Left ventricle myocardium inferior (tissue), 1 donor: ENCODE results near the gene RGS7. TPM values are rescaled to one million over a fixed set of nuclear protein-coding genes. Genes with fewer than 3 reads are reported as not detected.
"Not testable (repeated sequence)": the region's sequence is repeated elsewhere in the genome, so short reads cannot be mapped to it uniquely, and the experiment has no call there.

Experiments used
- DNase-seq: peaks from one replicate; pipeline ENCODE4 v3.0.0-alpha.2; 2020
- H3K27ac ChIP-seq: fragments of 200-600 bp; replicated peaks from 2 replicates; pipeline ENCODE4 v1.8.0; 2021
- H3K27me3 ChIP-seq: fragments of 200-600 bp; 2 replicates; pipeline ENCODE4 v1.8.0; 2021; ENCODE audit warnings: low read depth
- H3K36me3 ChIP-seq: fragments of 200-600 bp; 2 replicates; pipeline ENCODE4 v1.8.0; 2021
- H3K4me1 ChIP-seq: fragments of 200-600 bp; 2 replicates; pipeline ENCODE4 v1.8.0; 2021
- H3K4me3 ChIP-seq: fragments of 200-600 bp; 2 replicates; pipeline ENCODE4 v1.8.0; 2021; ENCODE audit warnings: mild to moderate bottlenecking, moderate library complexity
- H3K9me3 ChIP-seq: fragments of 200-600 bp; replicated peaks from 2 replicates; pipeline ENCODE4 v1.8.0; 2021
- intact Hi-C: fragments of 100-400 bp; cut with micrococcal nuclease; formaldehyde crosslinking; loops from one replicate; pipeline ENCODE4 v1.11.0; 2022
- total RNA-seq: library from RNA; stranded (reverse); fragmentation: NEBNext Ultra II Directional; extraction: Animal tissue kit (Norgen Biotek cat#: 25700); gene quantifications from one replicate; pipeline ENCODE4 v1.2.1, GENCODE V29; 2021
- TF ChIP-seq, protein P1 (sequence below): fragments of 200-600 bp; IDR thresholded peaks from 2 replicates; pipeline ENCODE4 v1.8.0; 2021; ENCODE audit warnings: antibody characterized with exemption, mild to moderate bottlenecking, borderline replicate concordance
- donor health status: DM: no; HTN: yes; CAD: no; lungs with severe emphysema.

The RGS7 gene
- total RNA-seq, 1 donor from 2014 or later: not detected

DNA sequence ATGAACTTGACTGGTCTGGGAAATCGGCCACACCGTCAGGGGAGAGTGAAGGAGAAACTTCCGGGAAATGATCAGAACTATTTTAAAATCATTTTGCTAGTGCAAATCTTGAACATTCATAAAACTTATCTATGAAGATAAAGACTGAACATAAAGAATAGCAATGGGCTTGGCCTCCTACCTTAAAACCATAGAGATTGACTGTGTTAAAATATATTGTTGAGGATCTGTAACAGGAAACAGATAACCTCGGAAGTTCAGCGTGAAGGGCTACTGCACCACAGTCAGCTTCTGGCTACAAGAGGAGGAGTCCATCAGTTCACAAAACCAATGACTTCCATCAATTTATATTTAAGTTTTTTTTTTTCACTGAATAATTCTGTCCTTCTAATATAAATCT, 127.3 kb downstream of the RGS7 start:
- H3K27me3 ChIP-seq: no peaks in the 10 kb centered on the region
- H3K9me3 ChIP-seq: peaks cover under 1% of the 10 kb centered on the region
- H3K27ac ChIP-seq: no peak overlapping the region
- DNase-seq: no peak
- H3K4me3 ChIP-seq: no peak overlapping the region
- no peaks in the 10 kb centered on the region for H3K36me3 ChIP-seq
- H3K4me1 ChIP-seq: no peaks in the 10 kb centered on the region
- TF ChIP-seq, protein P1, sequence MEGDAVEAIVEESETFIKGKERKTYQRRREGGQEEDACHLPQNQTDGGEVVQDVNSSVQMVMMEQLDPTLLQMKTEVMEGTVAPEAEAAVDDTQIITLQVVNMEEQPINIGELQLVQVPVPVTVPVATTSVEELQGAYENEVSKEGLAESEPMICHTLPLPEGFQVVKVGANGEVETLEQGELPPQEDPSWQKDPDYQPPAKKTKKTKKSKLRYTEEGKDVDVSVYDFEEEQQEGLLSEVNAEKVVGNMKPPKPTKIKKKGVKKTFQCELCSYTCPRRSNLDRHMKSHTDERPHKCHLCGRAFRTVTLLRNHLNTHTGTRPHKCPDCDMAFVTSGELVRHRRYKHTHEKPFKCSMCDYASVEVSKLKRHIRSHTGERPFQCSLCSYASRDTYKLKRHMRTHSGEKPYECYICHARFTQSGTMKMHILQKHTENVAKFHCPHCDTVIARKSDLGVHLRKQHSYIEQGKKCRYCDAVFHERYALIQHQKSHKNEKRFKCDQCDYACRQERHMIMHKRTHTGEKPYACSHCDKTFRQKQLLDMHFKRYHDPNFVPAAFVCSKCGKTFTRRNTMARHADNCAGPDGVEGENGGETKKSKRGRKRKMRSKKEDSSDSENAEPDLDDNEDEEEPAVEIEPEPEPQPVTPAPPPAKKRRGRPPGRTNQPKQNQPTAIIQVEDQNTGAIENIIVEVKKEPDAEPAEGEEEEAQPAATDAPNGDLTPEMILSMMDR: no peak
- intact Hi-C loops: no loop called here

DNA sequence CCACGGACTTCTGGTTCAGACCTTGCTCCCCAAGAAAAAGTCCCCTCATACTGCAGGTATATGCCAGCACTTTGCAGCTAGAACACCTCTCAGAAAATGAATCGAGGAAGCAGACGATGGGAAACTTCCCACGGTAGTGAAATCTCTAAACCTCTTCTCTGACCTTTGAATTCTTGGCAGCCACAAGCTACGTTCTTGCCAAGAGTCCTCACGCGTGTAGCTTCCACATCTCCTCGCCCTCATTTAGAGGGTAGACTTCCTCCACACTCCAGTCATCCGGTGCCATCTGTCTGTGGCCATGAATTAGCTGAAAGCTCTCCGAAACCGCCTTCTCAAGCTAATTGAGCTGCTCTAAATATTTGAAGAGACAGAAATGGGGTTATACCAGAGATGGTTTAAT, 127.8 kb downstream of the RGS7 start:
- H3K27ac ChIP-seq: no peak overlapping the region
- peaks cover 5% of the 10 kb centered on the region for H3K9me3 ChIP-seq
- intact Hi-C loops: no loop called here
- no peak overlapping the region for H3K4me3 ChIP-seq
- no peaks in the 10 kb centered on the region for H3K27me3 ChIP-seq
- H3K36me3 ChIP-seq: no peaks in the 10 kb centered on the region
- H3K4me1 ChIP-seq: no peaks in the 10 kb centered on the region
- DNase-seq: no peak
- TF ChIP-seq, protein P1: no peak

DNA sequence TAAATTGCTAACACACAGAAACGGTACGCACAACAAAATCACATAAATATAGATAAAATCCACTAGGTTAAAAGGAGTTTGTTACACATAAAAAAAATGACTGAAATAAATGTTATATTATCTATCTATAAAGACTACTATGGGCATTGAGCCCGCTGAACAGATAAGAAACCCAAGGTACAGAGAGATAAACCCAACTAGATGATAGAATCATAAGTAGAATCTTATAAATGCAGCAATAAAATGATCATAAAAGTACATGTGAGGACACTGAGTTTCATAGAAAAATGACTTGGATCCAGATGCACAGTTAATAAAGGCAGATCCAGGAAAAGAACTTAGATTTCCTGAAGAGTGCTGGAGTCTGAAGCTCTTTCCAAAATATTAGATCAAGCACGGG, 128.7 kb downstream of the RGS7 start:
- H3K4me3 ChIP-seq: no peak overlapping the region
- intact Hi-C loops: no loop called here
- H3K4me1 ChIP-seq: no peaks in the 10 kb centered on the region
- H3K36me3 ChIP-seq: no peaks in the 10 kb centered on the region
- TF ChIP-seq, protein P1: no peak
- H3K27me3 ChIP-seq: no peaks in the 10 kb centered on the region
- no peak for DNase-seq
- H3K9me3 ChIP-seq: peaks cover 12% of the 10 kb centered on the region
- no peak overlapping the region for H3K27ac ChIP-seq

DNA sequence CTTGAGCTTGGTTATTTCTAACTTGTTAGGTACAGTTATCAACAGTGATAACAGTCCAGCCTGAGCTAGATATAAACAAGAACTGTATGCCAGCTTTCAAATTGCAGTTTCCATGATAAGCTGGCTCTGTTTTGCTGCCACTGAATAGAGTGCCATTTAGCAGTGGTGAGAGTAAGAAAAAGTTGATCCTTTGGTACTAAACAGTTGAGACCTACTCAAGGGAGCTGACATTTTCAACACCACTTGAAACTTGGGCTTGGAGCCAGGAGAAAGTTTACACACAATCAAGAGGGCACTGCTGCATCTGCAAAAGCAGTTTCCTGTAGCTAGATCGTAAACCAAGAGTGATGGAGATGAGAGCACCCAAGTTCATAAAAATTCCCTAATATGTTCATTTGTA, 131.3 kb downstream of the RGS7 start:
- H3K4me1 ChIP-seq: no peaks in the 10 kb centered on the region
- DNase-seq: no peak
- intact Hi-C loops: no loop called here
- TF ChIP-seq, protein P1: no peak
- no peaks in the 10 kb centered on the region for H3K36me3 ChIP-seq
- peaks cover 33% of the 10 kb centered on the region for H3K9me3 ChIP-seq
- no peak overlapping the region for H3K27ac ChIP-seq
- H3K4me3 ChIP-seq: no peak overlapping the region
- no peaks in the 10 kb centered on the region for H3K27me3 ChIP-seq

DNA sequence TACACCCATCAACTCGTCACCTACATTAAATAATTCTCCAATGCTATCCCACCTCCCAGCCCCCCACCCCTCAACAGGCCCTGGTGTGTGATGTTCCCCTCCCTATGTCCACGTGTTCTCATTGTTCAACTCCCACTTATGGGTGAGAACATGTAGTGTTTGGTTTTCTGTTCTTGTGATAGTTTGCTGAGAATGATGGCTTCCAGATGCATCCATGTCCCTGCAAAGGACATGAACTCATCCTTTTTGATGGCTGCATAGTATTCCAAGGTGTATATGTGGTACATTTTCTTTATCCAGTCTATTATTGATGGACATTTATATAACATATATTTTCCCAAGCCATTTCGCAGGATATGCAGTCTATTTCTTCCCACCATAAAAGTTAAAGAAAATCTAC, 132.8 kb downstream of the RGS7 start:
- intact Hi-C loops, DNase-seq, H3K36me3 ChIP-seq: not testable (repeated sequence)

DNA sequence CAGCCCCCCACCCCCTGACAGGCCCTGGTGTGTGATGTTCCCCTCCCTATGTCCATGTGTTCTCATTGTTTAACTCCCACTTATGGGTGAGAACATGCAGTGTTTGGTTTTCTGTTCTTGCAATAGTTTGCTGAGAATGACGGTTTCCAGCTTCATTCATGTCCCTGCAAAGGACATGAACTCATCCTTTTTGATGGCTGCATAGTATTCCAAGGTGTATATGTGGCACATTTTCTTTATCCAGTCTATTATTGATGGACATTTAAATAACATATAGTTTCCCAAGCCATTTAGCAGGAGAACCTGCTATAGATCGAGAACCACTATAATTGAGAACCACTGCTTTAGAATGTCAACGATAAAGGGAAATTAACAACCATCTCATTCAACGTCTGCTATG, 134.2 kb downstream of the RGS7 start:
- intact Hi-C loops, H3K27ac ChIP-seq, H3K27me3 ChIP-seq, DNase-seq, H3K4me3 ChIP-seq, H3K4me1 ChIP-seq, H3K36me3 ChIP-seq: not testable (repeated sequence)
- peaks cover 33% of the 10 kb centered on the region for H3K9me3 ChIP-seq

More for the DNA sequence above, 132.8 kb downstream of the RGS7 start:
- H3K27ac ChIP-seq, H3K4me3 ChIP-seq, H3K4me1 ChIP-seq, H3K27me3 ChIP-seq: not testable (repeated sequence)
- H3K9me3 ChIP-seq: peaks cover 33% of the 10 kb centered on the region

DNA sequence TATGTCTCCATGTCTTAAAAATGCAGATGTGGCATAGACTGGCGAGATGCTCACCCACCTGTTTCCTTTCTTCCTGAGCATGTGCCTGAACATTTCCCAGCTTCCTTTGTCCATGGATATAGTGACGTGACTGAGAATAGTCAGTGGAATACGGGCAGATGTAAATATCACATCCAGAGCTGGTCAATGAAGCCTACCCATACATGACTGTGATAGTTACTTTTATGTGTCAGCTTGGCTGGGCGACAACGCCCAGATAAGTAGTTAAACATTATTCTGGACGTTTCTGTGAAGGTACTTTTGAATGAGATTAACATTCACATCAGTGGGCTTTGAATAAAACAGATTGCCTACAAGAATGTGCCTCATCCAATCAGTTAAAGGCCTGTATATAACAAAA, 135.7 kb downstream of the RGS7 start:
- no peak overlapping the region for H3K27ac ChIP-seq
- peaks cover 47% of the 10 kb centered on the region for H3K9me3 ChIP-seq
- TF ChIP-seq, protein P1: no peak
- H3K4me3 ChIP-seq: no peak overlapping the region
- H3K27me3 ChIP-seq: no peaks in the 10 kb centered on the region
- H3K4me1 ChIP-seq: no peaks in the 10 kb centered on the region
- H3K36me3 ChIP-seq: no peaks in the 10 kb centered on the region
- no peak for DNase-seq
- intact Hi-C loops: no loop called here

DNA sequence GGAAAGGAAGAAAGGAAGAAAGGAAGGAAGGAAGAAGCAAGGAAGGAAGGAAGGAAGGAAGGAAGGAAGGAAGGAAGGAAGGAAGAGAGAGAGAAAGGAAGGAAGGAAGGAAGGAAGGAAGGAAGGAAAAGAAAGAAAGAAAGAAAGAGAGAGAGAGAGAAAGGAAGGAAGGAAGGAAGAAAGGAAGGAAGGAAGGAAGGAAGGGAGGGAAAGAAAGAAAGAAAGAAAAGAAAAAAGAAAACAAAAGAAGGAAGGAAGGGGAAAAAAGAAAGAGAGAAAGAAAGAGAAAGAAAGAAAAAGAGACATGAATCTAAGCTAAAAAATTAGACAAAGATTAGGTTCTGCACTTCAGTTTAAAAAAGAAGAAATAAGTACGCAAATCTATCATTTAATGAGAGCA, 136.1 kb downstream of the RGS7 start:
- H3K4me1 ChIP-seq, DNase-seq, H3K27me3 ChIP-seq, intact Hi-C loops, H3K27ac ChIP-seq, H3K36me3 ChIP-seq, H3K4me3 ChIP-seq: not testable (repeated sequence)
- peaks cover 47% of the 10 kb centered on the region for H3K9me3 ChIP-seq
